GM18498 (cell line): ENCODE measurements around the gene PPM1K.
"Not testable (repeated sequence)": the region's sequence is repeated elsewhere in the genome, so short reads cannot be mapped to it uniquely, and the experiment has no call there.

ENCODE experiments used
- ATAC-seq: cut with Tn5 transposase; IDR thresholded peaks from one replicate; pipeline ENCODE4 v1.9.1; 2021; ENCODE audit warnings: mild to moderate bottlenecking, moderate library complexity; ENCODE audit not compliant: unreplicated experiment

The PPM1K gene

DNA sequence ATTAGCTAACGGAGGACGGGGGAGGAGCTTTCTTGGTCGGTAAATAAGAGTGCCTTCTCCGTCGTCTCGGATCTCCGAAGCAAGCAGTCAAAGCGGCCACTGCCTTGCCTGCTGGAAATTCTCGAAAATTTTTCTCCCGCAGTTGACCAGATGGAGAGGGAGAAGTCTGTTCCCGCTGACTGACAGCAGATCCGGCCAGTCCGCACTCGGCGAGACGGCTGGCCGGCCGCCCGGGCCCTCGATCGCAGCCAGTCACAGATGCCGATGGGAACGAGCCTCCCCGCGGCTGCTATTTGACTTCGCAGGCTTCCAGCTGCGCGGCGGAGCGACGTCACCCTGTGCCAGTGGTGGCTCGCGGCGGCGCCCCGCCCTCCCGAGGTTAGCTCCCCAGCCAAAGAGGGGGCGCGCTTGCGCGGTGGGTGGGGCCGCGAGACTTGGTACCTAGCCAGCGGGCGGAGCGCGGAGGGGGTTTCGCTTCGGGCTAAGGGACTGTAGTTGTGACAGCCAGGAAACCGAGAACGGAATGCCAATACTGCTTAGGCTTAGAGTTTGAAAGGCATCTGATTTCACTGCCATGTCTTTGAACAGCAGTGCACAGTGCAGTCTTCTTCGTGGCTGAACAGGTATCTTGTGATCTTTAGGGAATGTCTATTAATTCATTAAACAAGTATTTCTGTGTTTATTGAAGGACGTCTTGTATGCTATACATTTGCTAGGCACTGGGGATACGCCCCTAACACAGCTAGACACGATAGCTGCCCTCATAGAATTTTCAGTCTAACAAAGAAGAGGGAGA, at the start of gene PPM1K:
TSS of gene PPM1K (minus strand) at position 123 of the 796 bp plus-strand sequence. CDS start 5,978 bp downstream, outside the sequence.
- peak; percentile 87 for ATAC-seq

DNA sequence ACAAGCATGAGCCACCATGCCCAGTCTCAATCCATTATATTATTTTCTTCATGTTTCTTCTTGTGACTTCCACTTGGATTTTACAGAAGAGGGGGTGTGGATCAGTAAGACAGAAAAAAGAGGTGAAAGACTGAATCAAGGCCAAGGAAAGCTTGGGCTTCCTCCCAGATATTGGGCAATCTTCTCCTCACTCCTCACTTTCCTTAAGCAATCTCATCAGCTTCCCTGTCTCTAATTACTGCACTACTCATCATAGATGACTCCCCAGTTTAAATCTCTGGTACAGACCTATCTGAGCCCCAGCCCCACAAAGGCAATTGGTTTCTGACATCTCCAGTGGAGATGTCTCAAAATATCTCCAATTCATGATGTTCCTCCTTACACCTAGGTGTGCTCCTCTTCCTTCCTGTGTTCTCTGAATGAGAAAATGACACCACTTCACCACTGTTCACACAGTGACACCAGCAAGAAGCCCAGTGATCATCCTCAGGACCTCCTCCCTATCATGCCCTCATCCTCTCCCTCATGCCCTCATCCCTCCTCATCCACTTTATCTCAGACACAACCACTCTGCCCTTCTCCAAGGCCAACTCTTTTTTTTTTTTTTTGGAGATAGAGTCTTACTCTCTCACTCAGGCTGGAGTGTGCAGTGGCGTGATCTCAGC, 49.5 kb upstream of the PPM1K start:
- ATAC-seq: no peak

DNA sequence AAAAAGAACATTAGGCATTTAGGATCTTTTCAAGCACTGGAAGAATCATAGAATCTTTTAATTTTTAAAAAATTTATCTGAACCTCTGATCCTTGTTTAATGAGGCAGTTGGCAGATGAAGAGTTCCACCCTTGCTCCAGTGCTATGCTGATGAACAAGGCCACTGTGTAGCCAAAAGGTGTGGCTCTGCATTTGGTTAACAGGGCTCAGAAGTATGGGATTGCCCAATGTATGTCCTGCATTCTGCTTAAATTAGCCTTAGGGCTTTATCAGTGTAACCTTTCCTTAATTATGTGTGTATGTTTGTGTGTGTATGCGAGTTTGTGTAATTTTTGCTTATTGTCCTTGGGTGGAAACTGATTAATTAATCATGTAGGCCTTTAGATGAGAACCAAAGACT, 43.3 kb upstream of the PPM1K start:
- ATAC-seq: no peak

DNA sequence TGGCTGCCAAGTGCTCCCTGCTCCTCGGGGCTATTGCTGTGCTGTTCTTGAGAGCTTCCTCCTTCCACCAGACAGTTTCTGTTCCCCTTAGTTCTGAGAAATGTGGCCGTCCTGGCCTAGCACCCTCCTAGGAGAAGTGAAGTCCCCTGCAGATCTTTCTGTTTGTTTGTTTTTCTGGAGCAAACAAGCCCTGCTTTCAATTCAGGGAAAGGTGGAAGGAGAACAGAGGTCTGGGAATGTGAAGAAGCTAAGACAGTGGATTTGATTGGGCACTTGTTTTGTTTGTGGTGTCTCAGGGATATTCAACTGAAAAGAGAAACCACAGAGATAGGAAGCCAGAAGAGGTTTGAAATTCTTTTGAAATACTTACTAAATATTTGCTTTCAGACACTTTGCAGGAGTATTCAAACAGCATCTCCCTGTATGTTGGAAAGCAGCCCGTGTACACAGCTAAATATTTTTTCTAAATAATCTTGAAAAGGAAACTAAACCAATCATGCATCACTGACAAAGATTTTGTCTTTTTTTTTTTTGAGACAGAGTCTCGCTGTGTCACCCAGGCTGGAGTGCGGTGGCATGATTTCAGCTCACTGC, 36.5 kb upstream of the PPM1K start:
- ATAC-seq: peak; percentile 99

DNA sequence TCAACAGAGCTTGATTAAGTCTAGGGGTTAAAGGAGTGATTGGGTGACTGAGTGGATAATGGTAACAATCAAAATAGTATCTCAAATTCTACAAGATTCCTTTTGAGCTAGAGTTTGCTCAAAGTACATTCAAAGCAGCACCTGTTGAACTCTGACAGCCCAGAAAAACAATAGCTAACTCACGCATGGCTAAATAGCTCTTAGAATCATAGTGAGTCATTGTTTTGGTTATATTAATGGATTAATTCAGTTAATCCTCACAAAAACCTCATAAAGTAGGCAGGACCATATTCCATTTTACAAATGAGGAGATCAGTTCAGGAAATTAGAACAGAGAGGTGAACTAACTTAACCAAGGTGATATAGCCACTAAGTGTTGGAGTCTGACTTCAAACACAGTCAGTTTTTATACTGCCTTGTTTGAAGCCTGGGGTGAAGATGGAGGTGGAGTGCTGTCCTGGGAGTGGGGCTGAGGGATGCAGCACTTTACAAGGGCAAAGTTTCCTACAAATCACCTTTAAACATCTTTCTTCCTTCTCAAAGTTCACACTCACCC, 35.9 kb upstream of the PPM1K start:
- ATAC-seq: peak; percentile 61

DNA sequence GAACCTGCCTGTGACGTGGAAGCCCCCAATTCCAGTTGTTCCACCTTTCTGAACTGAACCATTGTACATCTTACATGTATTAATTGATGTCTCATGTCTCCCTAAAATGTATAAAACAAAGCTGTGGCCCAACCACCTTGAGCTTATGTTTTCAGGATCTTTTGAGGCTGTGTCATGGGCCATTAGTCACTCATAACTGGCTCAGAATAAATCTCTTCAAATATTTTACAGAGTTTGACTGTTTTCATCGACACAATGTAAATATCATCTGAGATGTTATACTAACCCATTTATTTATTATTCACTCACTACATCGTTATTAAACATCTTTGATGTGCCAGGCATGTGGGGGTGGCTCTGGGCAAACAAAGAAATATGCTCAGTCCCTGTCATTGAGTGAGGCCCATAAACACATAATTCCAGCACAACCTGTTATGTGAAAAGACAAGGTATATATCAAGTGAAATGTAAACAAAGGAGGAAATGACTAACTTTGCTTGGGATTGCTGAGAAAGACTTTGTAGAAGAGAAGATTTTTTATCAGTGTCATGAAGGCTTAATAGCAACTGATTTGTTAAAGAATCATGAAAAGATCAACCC, 34.5 kb upstream of the PPM1K start:
- no peak for ATAC-seq

DNA sequence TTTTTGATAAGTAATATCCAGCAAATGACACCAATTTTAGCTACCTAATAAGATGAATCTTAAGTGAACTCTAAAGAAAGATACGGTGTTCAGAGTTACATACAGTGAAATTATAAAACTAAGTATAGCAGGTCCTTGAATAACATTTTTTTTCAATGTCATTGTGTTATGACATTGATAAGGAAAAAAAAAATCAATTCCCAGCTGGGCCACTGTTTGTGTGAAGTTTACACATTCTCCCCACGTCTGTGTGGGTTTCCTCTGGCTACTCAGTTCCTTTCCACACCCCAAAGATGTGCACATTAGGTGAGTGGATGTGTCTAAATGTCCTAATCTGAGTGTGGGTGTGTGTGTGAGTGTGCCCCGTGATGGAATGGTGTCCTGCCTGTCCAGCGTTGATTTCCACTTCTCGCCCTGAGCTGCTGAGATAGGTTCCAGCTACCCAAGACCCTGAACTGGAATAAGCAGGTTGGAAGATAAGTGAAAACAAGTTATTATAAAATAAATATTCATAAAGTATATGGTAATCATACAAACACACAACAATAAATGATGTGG, 31.2 kb upstream of the PPM1K start:
- no peak for ATAC-seq

DNA sequence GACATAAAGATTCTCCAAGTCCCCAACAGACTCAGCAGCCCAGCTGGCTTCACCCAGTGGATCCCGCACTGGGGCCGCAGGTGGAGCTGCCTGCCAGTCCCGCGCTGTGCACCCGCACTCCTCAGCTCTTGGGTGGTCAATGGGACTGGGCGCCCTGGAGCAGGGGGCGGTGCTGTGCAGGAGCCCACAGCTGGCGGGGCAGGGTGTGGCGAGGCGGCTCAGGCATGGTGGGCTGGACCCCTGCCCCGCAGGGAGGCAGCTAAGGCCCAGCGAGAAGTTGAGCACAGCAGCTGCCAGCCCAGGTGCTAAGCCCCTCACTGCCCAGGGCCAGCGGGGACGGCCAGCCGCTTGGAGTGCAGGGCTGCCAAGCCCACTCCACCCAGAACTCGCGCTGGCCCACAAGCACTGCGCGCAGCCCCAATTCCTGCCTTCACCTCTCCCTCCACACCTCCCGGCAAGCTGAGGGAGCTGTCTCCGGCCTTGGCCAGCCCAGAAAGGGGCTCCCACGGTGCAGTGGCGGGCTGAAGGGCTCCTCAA, 28.8 kb upstream of the PPM1K start:
- ATAC-seq: not testable (repeated sequence)

DNA sequence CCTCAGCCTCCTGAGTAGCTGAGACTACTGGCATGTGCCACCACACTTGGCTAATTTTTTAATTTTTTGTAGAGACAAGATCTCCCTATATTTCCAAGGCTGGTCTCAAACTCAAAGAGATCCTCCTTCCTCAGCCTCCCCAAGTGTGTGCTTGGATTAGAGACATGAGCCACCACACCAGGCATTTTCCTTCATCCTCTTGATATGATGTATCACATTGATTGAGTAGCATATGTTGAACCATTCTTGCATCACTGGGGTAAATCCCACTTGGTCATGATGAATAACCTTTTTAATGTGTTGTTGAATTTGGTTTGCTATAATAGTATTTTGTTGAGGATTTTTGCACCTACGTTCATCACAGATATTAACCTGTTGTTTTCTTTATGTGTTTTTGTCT, 24.2 kb upstream of the PPM1K start:
- ATAC-seq: no peak

DNA sequence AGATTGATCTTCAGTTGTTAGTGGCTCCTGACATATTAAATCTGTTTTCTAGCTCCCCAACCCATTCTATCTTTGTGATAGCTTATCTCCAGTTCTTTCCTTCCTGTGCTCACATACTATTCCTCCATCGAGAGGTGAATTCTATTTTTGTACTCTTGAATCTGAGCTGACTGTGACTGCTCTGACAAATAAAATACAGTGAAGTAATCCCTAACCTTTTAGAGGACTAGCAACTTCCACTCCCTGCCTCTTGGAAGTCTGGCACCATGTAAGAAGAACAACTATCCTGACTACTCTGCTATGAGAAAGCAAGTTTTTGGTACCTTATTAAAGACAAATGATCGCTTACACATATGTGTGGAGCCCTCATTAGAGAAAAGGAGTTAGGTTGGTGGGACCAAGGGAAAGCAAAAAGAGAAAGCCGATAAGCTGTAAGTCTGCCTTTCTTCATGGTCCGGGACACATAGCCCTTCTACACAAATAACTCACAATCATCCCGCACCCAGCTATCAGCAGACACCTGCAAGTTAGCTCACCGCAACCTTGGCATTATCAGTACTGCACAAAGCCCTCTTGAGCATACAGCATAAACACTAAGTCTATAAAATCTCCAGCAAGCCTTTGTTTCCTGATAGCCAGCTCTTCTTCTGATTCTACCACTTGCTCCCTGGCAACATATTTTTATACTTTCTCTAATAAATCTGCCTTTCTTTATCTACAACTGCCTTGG, 13.5 kb upstream of the PPM1K start:
- ATAC-seq: no peak

DNA sequence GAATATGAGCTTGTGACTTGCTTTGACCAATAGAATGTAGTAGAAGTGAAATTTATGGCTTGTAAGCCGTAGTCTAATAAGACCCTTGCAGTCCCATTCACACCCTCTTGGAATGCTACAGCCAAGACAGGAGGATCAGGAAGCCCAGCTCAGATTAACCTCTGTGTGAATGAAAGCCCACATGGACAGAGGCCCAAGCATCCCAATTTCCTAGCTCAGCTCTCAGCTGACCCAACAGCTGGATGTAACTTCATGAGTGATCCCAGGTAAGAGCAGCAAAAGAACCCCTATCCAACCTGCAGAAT, 12.8 kb upstream of the PPM1K start:
- no peak for ATAC-seq

DNA sequence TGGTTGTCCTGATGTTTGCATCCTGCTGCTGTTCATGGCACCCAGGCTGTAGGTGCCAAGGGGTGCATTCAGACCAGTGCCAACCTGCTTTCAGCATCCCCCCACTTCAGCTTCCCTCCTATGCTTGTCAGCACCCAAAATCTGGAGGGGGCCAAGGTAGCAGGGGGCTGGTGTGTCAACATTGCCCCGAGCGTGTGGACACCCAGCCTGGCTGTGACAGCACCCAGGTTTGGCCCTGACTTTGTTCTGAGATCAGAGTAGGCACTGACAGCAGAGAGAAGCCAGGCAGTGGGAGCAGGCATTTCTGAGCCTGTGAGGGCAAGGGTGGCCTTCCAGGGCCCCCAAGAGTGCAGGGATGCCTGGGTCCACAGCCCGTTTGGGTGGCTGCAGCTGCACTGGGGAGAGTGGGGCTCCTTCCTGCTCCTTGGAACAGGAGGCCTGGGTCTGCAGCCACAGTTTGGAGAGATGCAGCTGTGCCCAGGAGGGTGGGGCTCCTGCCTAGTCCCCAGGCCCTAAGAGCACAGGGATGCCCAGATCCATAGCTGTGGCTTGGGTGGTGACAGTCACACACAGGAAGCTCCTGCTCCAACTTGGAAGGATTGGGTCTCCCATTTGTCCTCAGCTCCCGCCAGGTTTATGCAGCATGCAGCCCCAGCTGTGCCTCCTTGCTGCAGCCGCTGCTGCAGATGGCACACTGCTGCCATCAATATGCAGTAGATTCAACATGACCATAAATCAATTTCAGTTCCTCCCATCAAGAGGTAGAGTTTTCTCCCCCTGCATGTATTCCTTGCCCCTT, 12.3 kb upstream of the PPM1K start:
- no peak for ATAC-seq

DNA sequence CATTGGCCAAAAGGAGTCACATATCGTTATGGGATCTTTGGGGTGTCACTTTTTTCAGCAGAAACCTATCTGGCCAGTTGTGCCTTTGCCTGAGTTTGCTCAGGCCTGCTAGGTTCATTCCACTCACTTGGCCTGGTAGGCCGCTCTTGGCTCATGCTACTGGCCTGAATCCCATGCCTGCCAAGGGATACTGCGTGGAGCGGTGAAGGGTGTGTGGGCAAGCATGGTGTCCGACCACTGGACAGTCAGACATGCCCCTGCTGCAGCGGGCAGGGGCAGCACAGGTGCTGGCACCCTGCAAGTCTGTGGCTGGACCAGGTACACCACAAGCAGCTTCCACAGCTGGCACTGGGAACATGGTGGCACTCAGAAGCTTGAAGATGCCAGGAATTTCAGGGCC, 11.3 kb upstream of the PPM1K start:
- ATAC-seq: no peak

DNA sequence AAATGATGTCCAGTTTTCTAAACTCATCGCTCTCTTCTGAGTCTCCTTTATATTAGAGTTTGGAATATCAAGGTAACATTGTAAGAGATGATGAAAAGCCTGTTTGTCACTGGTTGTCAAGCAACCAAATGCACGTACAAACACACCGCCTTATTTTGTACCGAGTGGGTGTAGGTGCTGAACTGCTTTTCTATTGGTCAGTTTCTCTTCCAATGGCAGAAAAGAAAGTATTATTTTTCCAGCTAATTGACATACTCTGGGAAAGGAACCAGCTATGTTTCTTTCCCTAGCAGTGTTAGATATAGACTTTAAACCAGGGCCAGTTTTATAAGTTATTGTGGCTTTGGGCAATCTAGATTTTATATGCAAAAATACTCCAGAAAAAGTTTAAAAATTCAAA, 6.6 kb upstream of the PPM1K start:
- no peak for ATAC-seq

DNA sequence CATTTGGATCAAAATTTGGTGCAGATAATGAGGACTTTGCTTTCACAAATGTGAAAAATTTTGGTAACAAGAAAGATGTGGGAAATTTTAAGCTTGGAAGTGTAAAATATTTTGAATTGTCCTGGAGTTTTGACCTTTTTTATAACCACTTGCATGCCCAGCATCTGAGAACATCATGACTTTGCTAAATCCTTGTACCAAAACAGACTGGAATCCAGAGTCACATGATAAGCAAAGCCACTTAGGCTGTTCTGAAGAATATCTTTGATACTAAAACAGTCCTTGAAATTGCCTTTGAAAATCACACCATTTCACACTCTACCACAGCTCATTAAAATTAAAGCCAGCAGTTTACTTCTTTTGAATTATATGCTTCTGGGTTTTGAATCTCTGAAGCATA, 2.5 kb upstream of the PPM1K start:
- no peak for ATAC-seq

DNA sequence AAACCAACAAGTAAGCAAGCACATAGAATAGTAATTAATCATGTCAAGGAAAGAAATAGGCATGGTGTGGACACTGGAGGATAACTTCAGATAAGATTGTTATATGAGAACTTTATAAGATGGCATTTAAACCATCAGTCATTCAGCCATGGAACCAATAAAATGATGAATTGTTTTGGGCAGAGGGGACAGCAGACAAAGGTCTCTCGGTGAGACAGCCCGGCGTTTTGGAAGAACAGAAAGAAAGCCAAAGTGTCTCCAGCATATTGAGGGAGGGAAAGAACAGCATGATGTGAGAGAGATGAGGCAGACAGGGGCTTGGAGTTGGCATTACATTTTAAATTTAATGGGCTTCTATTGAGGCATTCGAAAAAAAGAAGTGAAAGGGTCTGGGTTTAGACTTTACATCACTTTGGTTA, 883 bp upstream of the PPM1K start:
- no peak for ATAC-seq

DNA sequence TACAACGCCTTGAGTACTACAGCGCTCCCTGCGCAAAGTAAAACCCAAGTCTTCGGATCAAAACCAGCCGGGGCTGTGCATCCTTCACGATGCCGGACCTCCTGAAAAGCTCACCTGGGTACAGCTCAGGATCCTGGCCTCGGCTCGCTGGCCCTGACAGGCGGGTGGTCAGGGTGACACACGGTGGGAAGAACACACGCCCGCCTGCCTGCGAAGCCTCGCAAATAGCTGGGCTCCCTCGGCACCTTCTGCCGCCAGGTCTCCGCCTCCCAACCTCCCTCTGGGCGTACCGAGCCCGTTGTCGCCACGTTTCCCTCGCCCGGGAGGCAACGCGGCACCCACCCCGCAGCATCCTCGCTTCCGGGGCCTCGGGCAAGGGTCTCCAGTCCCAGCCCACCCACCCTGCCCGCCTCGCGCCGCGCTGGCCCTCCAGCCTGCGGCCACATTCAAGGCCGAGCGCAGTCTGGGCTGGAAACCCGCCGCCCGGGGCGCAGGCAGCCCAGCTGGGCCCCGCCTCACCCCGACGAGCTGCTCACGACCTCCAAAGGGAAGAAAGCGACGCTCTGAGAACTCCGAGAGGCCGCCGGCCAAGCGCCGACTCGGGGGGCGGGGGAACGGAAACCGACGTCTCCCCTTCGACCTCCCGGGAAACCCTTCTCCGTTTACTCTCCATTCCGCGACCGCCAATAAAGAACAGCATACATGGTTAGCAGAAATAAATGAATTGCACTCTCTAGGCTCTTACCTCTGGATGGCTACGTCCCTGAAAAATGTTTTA, 511 bp downstream of the PPM1K start:
- ATAC-seq: peak; percentile 29

DNA sequence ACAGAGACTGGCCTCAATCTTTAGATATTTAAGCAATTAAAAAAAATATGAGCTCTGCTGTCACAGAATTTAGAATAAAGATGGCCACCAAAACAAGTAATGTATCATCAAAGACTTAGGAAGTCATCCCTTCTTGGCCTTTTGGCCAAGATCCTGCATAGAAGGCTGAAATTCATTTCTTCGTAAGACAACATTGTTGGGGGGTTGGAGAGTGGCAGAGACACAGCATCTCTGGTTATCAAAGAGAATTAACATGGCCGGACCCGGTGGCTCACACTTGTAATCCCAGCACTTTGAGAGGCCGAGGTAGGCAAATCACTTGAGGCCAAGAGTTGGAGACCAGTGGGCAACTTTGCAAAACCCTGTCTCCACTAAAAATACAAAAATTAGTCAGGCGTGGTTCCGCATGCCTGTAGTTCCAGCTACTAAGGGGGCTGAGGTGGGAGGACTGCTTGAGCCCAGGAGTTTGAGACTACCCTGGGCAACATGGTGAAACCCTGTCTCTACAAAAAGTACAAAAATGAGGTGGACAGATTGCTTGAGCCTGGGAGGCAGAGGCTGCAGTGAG, 4.0 kb downstream of the PPM1K start:
- no peak for ATAC-seq
